Activated naive CD4-positive, alpha-beta T cell treated with anti-CD3 and anti-CD28 coated beads for 36 hours (primary cell): ENCODE results near the gene EMILIN2. TPM values are rescaled to one million over a fixed set of nuclear protein-coding genes. Genes with fewer than 3 reads are reported as not detected.
A peak's percentile ranks its signal among the peaks of the same experiment; 100 is the strongest.
"Not testable (repeated sequence)": the region's sequence is repeated elsewhere in the genome, so short reads cannot be mapped to it uniquely, and the experiment has no call there.

ENCODE experiments used
- CTCF ChIA-PET: fragments of 350-600 bp; sonication (Branson Sonifier 250); formaldehyde crosslinking; loops from one replicate; lab custom pipeline; 2021; ENCODE audit warnings: antibody characterized with exemption; lab: Charles Lee
- DNase-seq: peaks from one replicate; pipeline ENCODE4 v3.0.0-alpha.2; 2020
- H3K27ac Mint-ChIP-seq: one replicate; pipeline ENCODE4 v1.8.0; 2021; ENCODE audit warnings: mild to moderate bottlenecking, mixed read lengths
- H3K27me3 Mint-ChIP-seq: one replicate; pipeline ENCODE4 v1.8.0; 2021; ENCODE audit warnings: low read depth, mixed read lengths
- H3K36me3 Mint-ChIP-seq: one replicate; pipeline ENCODE4 v1.8.0; 2021; ENCODE audit warnings: low read depth, mixed read lengths
- H3K4me1 Mint-ChIP-seq: one replicate; pipeline ENCODE4 v1.8.0; 2021; ENCODE audit warnings: low read depth, mixed read lengths
- H3K4me3 Mint-ChIP-seq: one replicate; pipeline ENCODE4 v1.8.0; 2021; ENCODE audit warnings: mild to moderate bottlenecking, moderate library complexity, mixed read lengths
- H3K9me3 Mint-ChIP-seq: one replicate; pipeline ENCODE4 v1.8.0; 2021; ENCODE audit warnings: mixed read lengths
- intact Hi-C: fragments of 100-400 bp; cut with micrococcal nuclease; formaldehyde crosslinking; loops from one replicate; pipeline ENCODE4 v1.15.1; 2023
- total RNA-seq, 2 experiments: library from RNA; stranded (reverse); gene quantifications; one replicate each; pipeline ENCODE4 v1.2.3, GENCODE V29; 2021

EMILIN2 gene
- total RNA-seq: 10 to 100 TPM; 12.2 to 13.2 TPM

- Mint-ChIP-seq H3K27me3 (peaks cover 31% of the 10 kb centered on the region), H3K4me1 (peaks cover 18% of the 10 kb centered on the region), H3K27ac (peak within 1 kb of the TSS; percentile 61), H3K36me3 (no peaks in the 10 kb centered on the region), H3K9me3 (no peaks in the 10 kb centered on the region), H3K4me3 (peak within 1 kb of the TSS; percentile 83)
- peak; percentile 64 for DNase-seq
- intact Hi-C loops: loop anchor here (1.0 to 5.0 kb wide), 8 partner anchors 46 to 400 kb away; partner anchors contain the start of genes METTL4 and NDC80
- CTCF ChIA-PET: no interaction called here
Measured at GRCh38 chr18:2846636-2847316, at the start of gene EMILIN2. EMILIN2 (plus strand) TSS chr18:2847006; CDS start chr18:2847189, 183 bp downstream.

GRCh38 chr18:2797951-2798350 is 48.9 kb upstream of the EMILIN2 start:
- H3K36me3 Mint-ChIP-seq: peaks cover 36% of the 10 kb centered on the region
- DNase-seq: no peak
- intact Hi-C loops: no loop called here
- H3K27ac Mint-ChIP-seq: no peak overlapping the region
- H3K4me3 Mint-ChIP-seq: no peak overlapping the region
- no peaks in the 10 kb centered on the region for H3K9me3 Mint-ChIP-seq
- CTCF ChIA-PET: no interaction called here
- peaks cover 2% of the 10 kb centered on the region for H3K4me1 Mint-ChIP-seq
- H3K27me3 Mint-ChIP-seq: no peaks in the 10 kb centered on the region

GRCh38 chr18:2799369-2799768 is 47.4 kb upstream of the EMILIN2 start:
- intact Hi-C loops: no loop called here
- peaks cover 2% of the 10 kb centered on the region for H3K4me1 Mint-ChIP-seq
- no peak overlapping the region for H3K27ac Mint-ChIP-seq
- peaks cover 33% of the 10 kb centered on the region for H3K36me3 Mint-ChIP-seq
- no peaks in the 10 kb centered on the region for H3K27me3 Mint-ChIP-seq
- no peak for DNase-seq
- CTCF ChIA-PET: no interaction called here
- H3K4me3 Mint-ChIP-seq: no peak overlapping the region
- H3K9me3 Mint-ChIP-seq: no peaks in the 10 kb centered on the region

GRCh38 chr18:2805970-2806943 is 40.5 kb upstream of the EMILIN2 start:
- Mint-ChIP-seq H3K4me1 (no peaks in the 10 kb centered on the region), H3K27ac (peak overlapping the region; percentile 7), H3K4me3 (no peak overlapping the region), H3K9me3 (peaks cover 21% of the 10 kb centered on the region), H3K36me3 (peaks cover 11% of the 10 kb centered on the region), H3K27me3 (no peaks in the 10 kb centered on the region)
- CTCF ChIA-PET: interaction anchor here (0.7 kb wide), 1 partner anchor 1490 kb away, joined by 4 read pairs; no protein-coding TSS in a partner anchor
- no peak for DNase-seq
- intact Hi-C loops: no loop called here

- H3K9me3 Mint-ChIP-seq: peaks cover 36% of the 10 kb centered on the region
- H3K27ac Mint-ChIP-seq, H3K4me3 Mint-ChIP-seq, H3K4me1 Mint-ChIP-seq, intact Hi-C loops, DNase-seq, H3K27me3 Mint-ChIP-seq: not testable (repeated sequence)
- peaks cover 12% of the 10 kb centered on the region for H3K36me3 Mint-ChIP-seq
- CTCF ChIA-PET: interaction anchor here (0.6 kb wide), 2 partner anchors 14 to 267 kb away, joined by 3 to 4 read pairs; no protein-coding TSS in a partner anchor
Measured at GRCh38 chr18:2808640-2809039, 38.2 kb upstream of the EMILIN2 start.

- DNase-seq, intact Hi-C loops, CTCF ChIA-PET, H3K27me3 Mint-ChIP-seq, H3K4me3 Mint-ChIP-seq, H3K27ac Mint-ChIP-seq, H3K4me1 Mint-ChIP-seq: not testable (repeated sequence)
- Mint-ChIP-seq H3K9me3 (peaks cover 43% of the 10 kb centered on the region), H3K36me3 (peaks cover 12% of the 10 kb centered on the region)
Measured at GRCh38 chr18:2809666-2810183, 37.1 kb upstream of the EMILIN2 start.

GRCh38 chr18:2811416-2811815 is 35.4 kb upstream of the EMILIN2 start:
- Mint-ChIP-seq H3K4me3 (no peak overlapping the region), H3K27ac (no peak overlapping the region), H3K9me3 (peaks cover 52% of the 10 kb centered on the region), H3K27me3 (no peaks in the 10 kb centered on the region), H3K36me3 (peaks cover 6% of the 10 kb centered on the region), H3K4me1 (no peaks in the 10 kb centered on the region)
- CTCF ChIA-PET: no interaction called here
- no peak for DNase-seq
- intact Hi-C loops: no loop called here

- no peak for DNase-seq
- H3K4me3 Mint-ChIP-seq: no peak overlapping the region
- peaks cover 5% of the 10 kb centered on the region for H3K36me3 Mint-ChIP-seq
- no peaks in the 10 kb centered on the region for H3K4me1 Mint-ChIP-seq
- peaks cover 44% of the 10 kb centered on the region for H3K9me3 Mint-ChIP-seq
- H3K27me3 Mint-ChIP-seq: no peaks in the 10 kb centered on the region
- no peak overlapping the region for H3K27ac Mint-ChIP-seq
- CTCF ChIA-PET: no interaction called here
- intact Hi-C loops: no loop called here
Measured at GRCh38 chr18:2814928-2815327, 31.9 kb upstream of the EMILIN2 start.

- Mint-ChIP-seq H3K4me3 (no peak overlapping the region), H3K9me3 (peaks cover 22% of the 10 kb centered on the region), H3K27me3 (no peaks in the 10 kb centered on the region), H3K4me1 (no peaks in the 10 kb centered on the region), H3K36me3 (no peaks in the 10 kb centered on the region), H3K27ac (no peak overlapping the region)
- CTCF ChIA-PET: interaction anchor here (0.7 to 1.0 kb wide), 2 partner anchors 63 to 176 kb away, joined by 3 read pairs; no protein-coding TSS in a partner anchor
- intact Hi-C loops: no loop called here
- DNase-seq: no peak
Measured at GRCh38 chr18:2818281-2818680, 28.5 kb upstream of the EMILIN2 start.

- Mint-ChIP-seq H3K4me1 (no peaks in the 10 kb centered on the region), H3K4me3 (no peak overlapping the region), H3K27ac (no peak overlapping the region), H3K36me3 (no peaks in the 10 kb centered on the region), H3K9me3 (peaks cover 4% of the 10 kb centered on the region), H3K27me3 (no peaks in the 10 kb centered on the region)
- no peak for DNase-seq
- CTCF ChIA-PET: no interaction called here
- intact Hi-C loops: no loop called here
Measured at GRCh38 chr18:2821695-2822094, 25.1 kb upstream of the EMILIN2 start.

GRCh38 chr18:2822213-2822921 is 24.4 kb upstream of the EMILIN2 start:
- H3K36me3 Mint-ChIP-seq: no peaks in the 10 kb centered on the region
- intact Hi-C loops: no loop called here
- H3K27ac Mint-ChIP-seq: no peak overlapping the region
- peaks cover 4% of the 10 kb centered on the region for H3K9me3 Mint-ChIP-seq
- DNase-seq: no peak
- H3K27me3 Mint-ChIP-seq: no peaks in the 10 kb centered on the region
- no peaks in the 10 kb centered on the region for H3K4me1 Mint-ChIP-seq
- no peak overlapping the region for H3K4me3 Mint-ChIP-seq
- CTCF ChIA-PET: interaction anchor here (0.5 to 0.7 kb wide), 3 partner anchors 14 to 300 kb away, joined by 3 to 4 read pairs (median 3); no protein-coding TSS in a partner anchor

- H3K27me3 Mint-ChIP-seq: no peaks in the 10 kb centered on the region
- peaks cover 4% of the 10 kb centered on the region for H3K9me3 Mint-ChIP-seq
- H3K27ac Mint-ChIP-seq: no peak overlapping the region
- CTCF ChIA-PET: no interaction called here
- no peak for DNase-seq
- no peaks in the 10 kb centered on the region for H3K4me1 Mint-ChIP-seq
- no peak overlapping the region for H3K4me3 Mint-ChIP-seq
- intact Hi-C loops: no loop called here
- no peaks in the 10 kb centered on the region for H3K36me3 Mint-ChIP-seq
Measured at GRCh38 chr18:2823202-2823601, 23.6 kb upstream of the EMILIN2 start.
